Brain microvascular endothelial cell (primary cell): ENCODE measurements around the gene OR1N1.

Experiments used
- DNase-seq: peaks from one replicate; pipeline ENCODE4 v3.0.0-alpha.2; 2020
- H3K27ac ChIP-seq: fragments of 250-450 bp; sonication (Bioruptor Pico); 2 replicates; pipeline ENCODE4 v1.5.1; 2020; ENCODE audit warnings: mild to moderate bottlenecking, moderate library complexity
- H3K27me3 ChIP-seq: fragments of 250-450 bp; sonication (Bioruptor Pico); replicated peaks from 2 replicates; pipeline ENCODE4 v1.5.1; 2020; ENCODE audit warnings: mild to moderate bottlenecking
- H3K36me3 ChIP-seq: fragments of 250-450 bp; sonication (Bioruptor Pico); replicated peaks from 2 replicates; pipeline ENCODE4 v1.5.1; 2020; ENCODE audit warnings: mild to moderate bottlenecking
- H3K4me3 ChIP-seq: 2 replicates; pipeline ENCODE4 v1.5.1; 2011; ENCODE audit warnings: low read depth, mild to moderate bottlenecking, control low read depth, low read length, moderate library complexity
- CTCF ChIP-seq: IDR thresholded peaks from 2 replicates; pipeline ENCODE4 v1.5.1; 2011; ENCODE audit warnings: low read depth, mild to moderate bottlenecking, moderate library complexity, low read length, control low read depth, inconsistent platforms; ENCODE audit errors: missing control alignments
- in situ Hi-C: cut with HindIII; loops from 2 replicates; pipeline ENCODE4 v1.10.0; 2017; ENCODE audit warnings: low sequenced_read_pairs, low pct_ligation_motif_present

The OR1N1 gene

GRCh38 chr9:122526602-122527001 lies 491 bp downstream of the OR1N1 start:
- Histone ChIP-seq H3K36me3 (no peaks in the 10 kb centered on the region), H3K27me3 (no peaks in the 10 kb centered on the region), H3K27ac (no peak overlapping the region), H3K4me3 (no peak overlapping the region)
- DNase-seq: no peak
- in situ Hi-C loops: no loop called here
- TF ChIP-seq CTCF: no peak

- in situ Hi-C loops: no loop called here
- no peaks in the 10 kb centered on the region for H3K36me3 ChIP-seq
- H3K4me3 ChIP-seq: no peak overlapping the region
- H3K27ac ChIP-seq: no peak overlapping the region
- TF ChIP-seq CTCF: no peak
- no peak for DNase-seq
- H3K27me3 ChIP-seq: no peaks in the 10 kb centered on the region
Observed at GRCh38 chr9:122519376-122519775, 7.7 kb downstream of the OR1N1 start.

- H3K27me3 ChIP-seq: no peaks in the 10 kb centered on the region
- no peak for TF ChIP-seq CTCF
- in situ Hi-C loops: no loop called here
- no peaks in the 10 kb centered on the region for H3K36me3 ChIP-seq
- no peak within 1 kb of the TSS for H3K27ac ChIP-seq
- DNase-seq: no peak
- H3K4me3 ChIP-seq: no peak within 1 kb of the TSS
Observed at GRCh38 chr9:122518841-122519240, 8.3 kb downstream of the OR1N1 start, which contains the start of gene OR1J4. Gene OR1J4, plus strand, starts transcription at chr9:122519141. Its CDS starts 0 bp downstream, at chr9:122519141.

- Histone ChIP-seq H3K27me3 (no peaks in the 10 kb centered on the region), H3K27ac (no peak overlapping the region), H3K4me3 (no peak overlapping the region), H3K36me3 (no peaks in the 10 kb centered on the region)
- TF ChIP-seq CTCF: no peak
- DNase-seq: no peak
- in situ Hi-C loops: no loop called here
Observed at GRCh38 chr9:122518226-122518625, 8.9 kb downstream of the OR1N1 start.

- Histone ChIP-seq H3K27me3 (no peaks in the 10 kb centered on the region), H3K36me3 (no peaks in the 10 kb centered on the region), H3K4me3 (no peak within 1 kb of the TSS), H3K27ac (no peak within 1 kb of the TSS)
- no peak for TF ChIP-seq CTCF
- DNase-seq: no peak
- in situ Hi-C loops: no loop called here
Observed at GRCh38 chr9:122510502-122510901, 16.6 kb downstream of the OR1N1 start, which contains the start of gene OR1J2. Gene OR1J2, plus strand, starts transcription at chr9:122510802. Its CDS starts 0 bp downstream, at chr9:122510802.

GRCh38 chr9:122506964-122507363 lies 20.1 kb downstream of the OR1N1 start:
- no peak for DNase-seq
- Histone ChIP-seq H3K27me3 (no peaks in the 10 kb centered on the region), H3K4me3 (no peak overlapping the region), H3K36me3 (no peaks in the 10 kb centered on the region), H3K27ac (no peak overlapping the region)
- no peak for TF ChIP-seq CTCF
- in situ Hi-C loops: no loop called here
